Measurements from ENCODE around the gene BRSK1.

DNA sequence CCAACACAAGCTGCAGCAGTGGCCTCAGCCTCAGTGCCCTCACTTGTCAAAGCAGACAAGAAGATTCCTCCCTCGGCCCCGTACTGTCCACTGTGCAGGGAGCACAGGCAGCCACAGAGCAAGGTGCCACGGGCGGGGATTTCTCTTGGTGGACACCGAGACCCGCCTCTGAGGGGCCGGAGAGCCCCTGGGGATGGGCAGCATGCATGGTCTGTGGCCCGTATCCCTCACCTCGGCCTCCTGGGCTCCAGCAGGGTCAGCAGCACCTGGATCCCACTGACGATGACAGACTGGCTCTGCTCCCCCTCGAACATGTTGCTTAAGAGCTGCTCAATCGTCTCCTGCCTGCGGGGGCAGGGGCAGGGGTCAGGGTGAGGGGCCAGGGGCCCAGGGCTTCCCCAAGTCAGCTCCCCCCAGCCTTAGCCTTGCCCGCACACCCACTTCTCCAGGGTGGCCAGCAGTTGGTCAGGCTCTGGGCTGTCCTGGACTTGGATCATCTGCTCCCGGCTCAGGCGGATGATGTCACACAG lies 41.8 kb upstream of the BRSK1 start:
- TF ChIP-seq, protein P1, sequence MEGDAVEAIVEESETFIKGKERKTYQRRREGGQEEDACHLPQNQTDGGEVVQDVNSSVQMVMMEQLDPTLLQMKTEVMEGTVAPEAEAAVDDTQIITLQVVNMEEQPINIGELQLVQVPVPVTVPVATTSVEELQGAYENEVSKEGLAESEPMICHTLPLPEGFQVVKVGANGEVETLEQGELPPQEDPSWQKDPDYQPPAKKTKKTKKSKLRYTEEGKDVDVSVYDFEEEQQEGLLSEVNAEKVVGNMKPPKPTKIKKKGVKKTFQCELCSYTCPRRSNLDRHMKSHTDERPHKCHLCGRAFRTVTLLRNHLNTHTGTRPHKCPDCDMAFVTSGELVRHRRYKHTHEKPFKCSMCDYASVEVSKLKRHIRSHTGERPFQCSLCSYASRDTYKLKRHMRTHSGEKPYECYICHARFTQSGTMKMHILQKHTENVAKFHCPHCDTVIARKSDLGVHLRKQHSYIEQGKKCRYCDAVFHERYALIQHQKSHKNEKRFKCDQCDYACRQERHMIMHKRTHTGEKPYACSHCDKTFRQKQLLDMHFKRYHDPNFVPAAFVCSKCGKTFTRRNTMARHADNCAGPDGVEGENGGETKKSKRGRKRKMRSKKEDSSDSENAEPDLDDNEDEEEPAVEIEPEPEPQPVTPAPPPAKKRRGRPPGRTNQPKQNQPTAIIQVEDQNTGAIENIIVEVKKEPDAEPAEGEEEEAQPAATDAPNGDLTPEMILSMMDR (IDR thresholded peaks at IDR 0.05) = no peak
- no peak for TF ChIP-seq ZFX (IDR thresholded peaks at IDR 0.05; ENCODE audit: borderline replicate concordance)

Measured in 22Rv1 (cell line).